Right cardiac atrium (tissue), 5 donors: ENCODE results near the gene MRPS27. TPM values are rescaled to one million over a fixed set of nuclear protein-coding genes. Genes with fewer than 3 reads are reported as not detected.

Experiments
- ATAC-seq, 2 donors: fragments of 200-7000 bp; cut with Tn5 transposase; one replicate each; pipeline versions ENCODE4 v1.8.0 to v1.9.1; 2020; ENCODE audit warnings: moderate library complexity in 2 of 2, mild to moderate bottlenecking in 1 of 2
- DNase-seq, 3 donors: peaks; one replicate each; pipeline ENCODE4 v3.0.0-alpha.2; 2020
- H3K27ac ChIP-seq: one replicate; pipeline ENCODE4 v1.5.1; 2013; ENCODE audit warnings: mild to moderate bottlenecking, low read length, control low read depth, moderate library complexity
- H3K27me3 ChIP-seq: one replicate; pipeline ENCODE4 v1.6.1; 2013; ENCODE audit not compliant: control insufficient read depth, insufficient read depth
- H3K4me1 ChIP-seq: one replicate; pipeline ENCODE4 v1.6.1; 2013; ENCODE audit warnings: low read length; ENCODE audit not compliant: control insufficient read depth, insufficient read depth
- H3K4me3 ChIP-seq: one replicate; pipeline ENCODE4 v1.5.1; 2013; ENCODE audit warnings: low read length, control low read depth
- H3K9me3 ChIP-seq: one replicate; pipeline ENCODE4 v1.6.1; 2013; ENCODE audit warnings: low read length; ENCODE audit not compliant: control insufficient read depth
- WGBS: extraction: QIAGEN DNeasy Blood & Tissue Kit; methylation state at CpG from one replicate; pipeline ENCODE4 v1.1.7; 2013; 5-methylcytosine and 5-hydroxymethylcytosine counted together
- intact Hi-C, 4 donors: fragments of 100-400 bp; cut with DNase I; formaldehyde crosslinking; loops; one replicate each; pipeline versions ENCODE4 v1.11.0 to v1.14.0; 2022 to 2023
- polyA plus RNA-seq: library from polyadenylated mRNA; stranded (reverse); fragments of 200-250 nt; gene quantifications from one replicate; pipeline ENCODE4 v1.2.3, GENCODE V29; 2013
- total RNA-seq, 4 donors: library from RNA; stranded (reverse); fragmentation: NEBNext Ultra II Directional; extraction: Animal tissue kit (Norgen Biotek cat#: 25700); gene quantifications; one replicate each; pipeline ENCODE4 v1.2.1, GENCODE V29; 2021
- donor health status: healthy with polysubstance abuse.
- donor health status: DM: no; HTN: yes; CAD: no.
- donor health status: DM: no; HTN: no; CAD: no.
- donor health status: DM: no; HTN: yes; CAD: no; lungs with severe emphysema.
- donor health status: DM: yes; HTN: yes; CAD: no.

Gene MRPS27
- total and polyA plus RNA-seq, 5 donors: 40.5 to 71.7 (median 60.9) TPM

GRCh38 chr5:72358925-72359324, 38.9 kb upstream of the MRPS27 start:
- intact Hi-C loops: no loop called here
- Histone ChIP-seq H3K4me1 (peaks cover 1% of the 10 kb centered on the region), H3K4me3 (no peak overlapping the region), H3K9me3 (no peaks in the 10 kb centered on the region), H3K27ac (no peak overlapping the region), H3K27me3 (no peaks in the 10 kb centered on the region)
- DNase-seq (no peak), ATAC-seq (no peak)

- H3K4me3 ChIP-seq: no peak overlapping the region
- ATAC-seq (no peak), DNase-seq (no peak)
- H3K9me3 ChIP-seq: no peaks in the 10 kb centered on the region
- H3K27ac ChIP-seq: no peak overlapping the region
- WGBS: 66% methylated on average over 1 of the region's 1 CpG
- peaks cover 1% of the 10 kb centered on the region for H3K4me1 ChIP-seq
- intact Hi-C loops: no loop called here
- H3K27me3 ChIP-seq: no peaks in the 10 kb centered on the region
Measured at GRCh38 chr5:72356361-72356760, 36.3 kb upstream of the MRPS27 start.

GRCh38 chr5:72355706-72356299, 35.8 kb upstream of the MRPS27 start:
- peaks cover 1% of the 10 kb centered on the region for H3K4me1 ChIP-seq
- ATAC-seq (peak; percentile 87 to 95), DNase-seq (peak; percentile 22 to 67 (median 60))
- no peaks in the 10 kb centered on the region for H3K9me3 ChIP-seq
- no peak overlapping the region for H3K27ac ChIP-seq
- no peaks in the 10 kb centered on the region for H3K27me3 ChIP-seq
- WGBS: 61% methylated on average over 5 of the region's 5 CpGs
- H3K4me3 ChIP-seq: no peak overlapping the region
- intact Hi-C loops: no loop called here

- ATAC-seq (peak in 1 of 2 donors; percentile 25), DNase-seq (no peak)
- intact Hi-C loops: no loop called here
- no peak overlapping the region for H3K4me3 ChIP-seq
- peaks cover 1% of the 10 kb centered on the region for H3K4me1 ChIP-seq
- H3K27ac ChIP-seq: no peak overlapping the region
- H3K9me3 ChIP-seq: no peaks in the 10 kb centered on the region
- H3K27me3 ChIP-seq: no peaks in the 10 kb centered on the region
Measured at GRCh38 chr5:72353046-72353445, 33.0 kb upstream of the MRPS27 start.

- H3K9me3 ChIP-seq: no peaks in the 10 kb centered on the region
- WGBS: 87% methylated on average over 1 of the region's 1 CpG
- no peak for ATAC-seq
- H3K4me3 ChIP-seq: no peak overlapping the region
- no peak for DNase-seq
- H3K4me1 ChIP-seq: peaks cover 1% of the 10 kb centered on the region
- H3K27me3 ChIP-seq: no peaks in the 10 kb centered on the region
- no peak overlapping the region for H3K27ac ChIP-seq
- intact Hi-C loops: no loop called here
Measured at GRCh38 chr5:72352616-72353015, 32.6 kb upstream of the MRPS27 start.

GRCh38 chr5:72351376-72351775, 31.3 kb upstream of the MRPS27 start:
- DNase-seq: no peak
- WGBS: 91% methylated on average over 2 of the region's 2 CpGs
- Histone ChIP-seq H3K27ac (no peak overlapping the region), H3K27me3 (no peaks in the 10 kb centered on the region), H3K9me3 (no peaks in the 10 kb centered on the region), H3K4me3 (no peak overlapping the region), H3K4me1 (peaks cover 1% of the 10 kb centered on the region)
- intact Hi-C loops: no loop called here
- ATAC-seq: no peak

- Histone ChIP-seq H3K4me3 (no peak overlapping the region), H3K27me3 (no peaks in the 10 kb centered on the region), H3K4me1 (no peaks in the 10 kb centered on the region), H3K27ac (no peak overlapping the region), H3K9me3 (no peaks in the 10 kb centered on the region)
- intact Hi-C loops: no loop called here
- 80% methylated on average over 4 of the region's 4 CpGs for WGBS
- DNase-seq: no peak
- no peak for ATAC-seq
Measured at GRCh38 chr5:72347801-72348308, 27.8 kb upstream of the MRPS27 start.

- Histone ChIP-seq H3K4me1 (no peaks in the 10 kb centered on the region), H3K27me3 (no peaks in the 10 kb centered on the region), H3K9me3 (no peaks in the 10 kb centered on the region), H3K27ac (no peak overlapping the region), H3K4me3 (no peak overlapping the region)
- intact Hi-C loops: no loop called here
- DNase-seq: no peak
- 93% methylated on average over 2 of the region's 2 CpGs for WGBS
- ATAC-seq: no peak
Measured at GRCh38 chr5:72346398-72346797, 26.4 kb upstream of the MRPS27 start.

- Histone ChIP-seq H3K27me3 (no peaks in the 10 kb centered on the region), H3K27ac (no peak overlapping the region), H3K4me3 (no peak overlapping the region), H3K9me3 (no peaks in the 10 kb centered on the region), H3K4me1 (no peaks in the 10 kb centered on the region)
- WGBS: 91% methylated on average over 4 of the region's 4 CpGs
- no peak for DNase-seq
- ATAC-seq: no peak
- intact Hi-C loops: no loop called here
Measured at GRCh38 chr5:72338689-72339209, 18.7 kb upstream of the MRPS27 start.

- Histone ChIP-seq H3K4me1 (no peaks in the 10 kb centered on the region), H3K27ac (no peak overlapping the region), H3K9me3 (no peaks in the 10 kb centered on the region), H3K27me3 (no peaks in the 10 kb centered on the region), H3K4me3 (no peak overlapping the region)
- intact Hi-C loops: no loop called here
- ATAC-seq (no peak), DNase-seq (no peak)
- 85% methylated on average over 1 of the region's 1 CpG for WGBS
Measured at GRCh38 chr5:72337159-72337558, 17.1 kb upstream of the MRPS27 start.

GRCh38 chr5:72330712-72331111, 10.7 kb upstream of the MRPS27 start:
- H3K4me3 ChIP-seq: no peak overlapping the region
- H3K9me3 ChIP-seq: no peaks in the 10 kb centered on the region
- no peaks in the 10 kb centered on the region for H3K27me3 ChIP-seq
- no peak overlapping the region for H3K27ac ChIP-seq
- no peak for DNase-seq
- ATAC-seq: no peak
- 81% methylated on average over 1 of the region's 1 CpG for WGBS
- intact Hi-C loops: no loop called here
- no peaks in the 10 kb centered on the region for H3K4me1 ChIP-seq

- Histone ChIP-seq H3K27me3 (no peaks in the 10 kb centered on the region), H3K4me3 (no peak overlapping the region), H3K27ac (no peak overlapping the region), H3K9me3 (no peaks in the 10 kb centered on the region), H3K4me1 (no peaks in the 10 kb centered on the region)
- ATAC-seq: peak; percentile 70 to 82
- DNase-seq: peak; percentile 30 to 69 (median 66)
- intact Hi-C loops: no loop called here
Measured at GRCh38 chr5:72328172-72328571, 8.1 kb upstream of the MRPS27 start.
